H1 (cell line): Measurements from ENCODE around the gene ZNF615. TPM values are rescaled to one million over a fixed set of nuclear protein-coding genes. Genes with fewer than 3 reads are reported as not detected.

ENCODE experiments used
- ATF3 ChIP-seq: IDR thresholded peaks from 2 replicates; pipeline ENCODE4 v1.6.1; 2011; ENCODE audit warnings: low read depth, mild to moderate bottlenecking, low read length; ENCODE audit not compliant: insufficient read depth
- CHD2 ChIP-seq: IDR thresholded peaks from 2 replicates; pipeline ENCODE4 v1.6.1; 2012; ENCODE audit warnings: low read length, improper control_type of control experiment
- KDM1A ChIP-seq: fragments of 200-600, 300-600 bp; sonication (generic); IDR thresholded peaks from 2 replicates; pipeline ENCODE4 v1.7.1; 2016; ENCODE audit warnings: mild to moderate bottlenecking, low read length, borderline replicate concordance
- NRF1 ChIP-seq: IDR thresholded peaks from 2 replicates; pipeline ENCODE4 v1.6.1; 2011; ENCODE audit warnings: mild to moderate bottlenecking, low read depth, low read length, improper control_type of control experiment
- POLR2AphosphoS5 ChIP-seq: IDR thresholded peaks from 2 replicates; pipeline ENCODE4 v1.6.1; 2011; ENCODE audit warnings: low read depth, low read length
- RNF2 ChIP-seq: fragments of 200-900, 300-1000 bp; sonication (generic); IDR thresholded peaks from 2 replicates; pipeline ENCODE4 v1.7.1; 2016; ENCODE audit warnings: borderline replicate concordance, low read depth, mild to moderate bottlenecking, antibody characterized with exemption, low read length; ENCODE audit not compliant: poor library complexity, severe bottlenecking; ENCODE audit errors: missing control alignments
- SIX5 ChIP-seq: IDR thresholded peaks from 2 replicates; pipeline ENCODE4 v1.6.1; 2011; ENCODE audit warnings: mild to moderate bottlenecking, low read depth, low read length
- SP2 ChIP-seq: IDR thresholded peaks from 2 replicates; pipeline ENCODE4 v1.6.1; 2012; ENCODE audit warnings: mild to moderate bottlenecking, low read length, inconsistent platforms
- SP4 ChIP-seq: IDR thresholded peaks from 2 replicates; pipeline ENCODE4 v1.6.1; 2012; ENCODE audit warnings: low read length, inconsistent platforms
- TCF12 ChIP-seq: IDR thresholded peaks from 2 replicates; pipeline ENCODE4 v1.6.1; 2011; ENCODE audit warnings: low read depth, mild to moderate bottlenecking, low read length
- polyA plus RNA-seq, 7 experiments: library from polyadenylated mRNA; depleted of rRNA in 3 of 7; stranded (reverse) in 5 of 7; unstranded in 2 of 7; fragments of >200 nt in 5 of 7; fragments of 200-250 nt in 2 of 7; gene quantifications; 1 replicate in 5 of 7; 2 replicates in 1 of 7; 4 replicates in 1 of 7; pipeline versions ENCODE4 v1.2.1 to v1.2.3, GENCODE V29; 2011 to 2013; ENCODE audit warnings: missing spikeins in 2 of 7, mixed read lengths in 2 of 7
- total RNA-seq: library from RNA; stranded (reverse); fragmentation: NEBNext Ultra II Directional; extraction: Animal tissue kit (Norgen Biotek cat#: 25700); gene quantifications from 2 replicates; pipeline ENCODE4 v1.2.1, GENCODE V29; 2021

The ZNF615 gene
- total and polyA plus RNA-seq, 2 of the 8 experiments (the other 6 are each of a cell fraction or from before 2014, with no cell fraction given), result 2.8 to 7.5 TPM

- TF ChIP-seq ATF3 (no peak), POLR2AphosphoS5 (no peak), KDM1A (no peak), TCF12 (no peak), SP4 (no peak), SP2 (no peak), RNF2 (no peak), SIX5 (peak; percentile 66), CHD2 (peak; percentile 35), NRF1 (no peak)
These were observed 21.4 kb downstream of the ZNF615 start, which contains the start of gene ZNF350 (continued) for GRCh38 chr19:51986309-51987291.
